ACC112 (cell line): ENCODE results near the gene MRAP2.
"Not testable (repeated sequence)": the region's sequence is repeated elsewhere in the genome, so short reads cannot be mapped to it uniquely, and the experiment has no call there.

Experiments used
- H2AFZ ChIP-seq: fragments of 200-600 bp; sonication (generic); one replicate; pipeline ENCODE4 v1.6.0; 2017; ENCODE audit warnings: antibody characterized with exemption, low read length; ENCODE audit not compliant: unreplicated experiment
- H3K27ac ChIP-seq: fragments of 200-600 bp; sonication (generic); 2 replicates; pipeline ENCODE4 v1.5.1; 2014; ENCODE audit warnings: low read depth, mild to moderate bottlenecking, antibody characterized with exemption, low read length, moderate library complexity
- H3K27me3 ChIP-seq: fragments of 200-600 bp; sonication (generic); 2 replicates; pipeline ENCODE4 v1.6.1; 2014; ENCODE audit warnings: mild to moderate bottlenecking, antibody characterized with exemption, low read length, moderate library complexity, mixed read lengths; ENCODE audit not compliant: insufficient read depth
- H3K36me3 ChIP-seq: fragments of 200-600 bp; sonication (generic); 2 replicates; pipeline ENCODE4 v1.6.1; 2016; ENCODE audit warnings: mild to moderate bottlenecking, antibody characterized with exemption, low read length, moderate library complexity, mixed read lengths; ENCODE audit not compliant: insufficient read depth
- H3K4me1 ChIP-seq: fragments of 200-600 bp; sonication (generic); one replicate; pipeline ENCODE4 v1.6.1; 2016; ENCODE audit warnings: low read length, mixed read lengths; ENCODE audit not compliant: insufficient read depth, unreplicated experiment, control insufficient read depth
- H3K4me3 ChIP-seq: fragments of 200-600 bp; sonication (generic); 2 replicates; pipeline ENCODE4 v1.5.1; 2014; ENCODE audit warnings: mild to moderate bottlenecking, low read depth, low read length
- H3K79me2 ChIP-seq: fragments of 200-600 bp; sonication (generic); one replicate; pipeline ENCODE4 v1.6.0; 2016; ENCODE audit warnings: low read length; ENCODE audit not compliant: control insufficient read depth, unreplicated experiment, insufficient read depth

MRAP2 gene

DNA sequence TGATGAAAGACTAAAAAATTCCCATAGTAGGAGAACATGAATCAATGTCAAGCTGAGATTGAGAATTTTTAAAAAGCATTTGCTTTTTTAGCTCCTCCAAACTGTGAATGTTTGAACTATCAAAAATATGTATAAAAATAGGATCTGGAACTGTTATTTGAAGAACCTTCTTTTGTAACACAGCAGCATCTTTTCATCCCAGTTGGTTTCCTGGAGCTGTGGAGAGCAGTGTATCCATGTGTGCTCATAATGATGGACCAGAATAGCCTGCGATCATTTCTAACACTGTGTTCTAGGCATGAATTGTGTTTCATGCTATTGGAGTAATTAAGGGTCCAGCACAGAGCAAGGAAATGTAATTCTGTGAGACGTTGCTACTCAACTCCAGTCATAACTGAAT lies 22.1 kb downstream of the MRAP2 start:
- Histone ChIP-seq H3K4me1 (peaks cover 12% of the 10 kb centered on the region), H2AFZ (no peak overlapping the region), H3K27ac (no peak overlapping the region), H3K4me3 (no peak overlapping the region), H3K79me2 (no peaks in the 10 kb centered on the region), H3K36me3 (no peaks in the 10 kb centered on the region), H3K27me3 (peaks cover 15% of the 10 kb centered on the region)

DNA sequence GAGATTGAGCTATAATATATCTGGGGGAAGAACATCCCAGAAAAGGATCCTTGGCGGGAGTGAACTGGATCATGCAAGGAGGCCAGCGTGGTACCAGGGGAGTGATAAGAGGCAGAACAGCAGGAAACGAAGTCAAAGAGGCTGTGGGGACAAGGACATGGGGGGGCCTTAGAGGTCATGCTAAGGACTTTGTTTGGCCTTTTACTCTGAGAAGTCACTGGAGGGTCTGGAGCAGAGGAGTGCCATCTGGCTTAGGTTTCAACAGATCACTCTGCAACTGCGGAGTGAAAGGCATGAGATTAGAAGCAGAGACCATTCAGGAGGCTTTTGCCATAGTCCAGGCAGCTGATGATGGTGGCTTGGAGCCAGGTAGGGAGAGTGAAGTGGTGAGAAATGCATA lies 24.3 kb downstream of the MRAP2 start:
- H3K27me3 ChIP-seq: peaks cover 15% of the 10 kb centered on the region
- no peak overlapping the region for H3K4me3 ChIP-seq
- no peaks in the 10 kb centered on the region for H3K36me3 ChIP-seq
- H3K4me1 ChIP-seq: no peaks in the 10 kb centered on the region
- no peak overlapping the region for H2AFZ ChIP-seq
- no peak overlapping the region for H3K27ac ChIP-seq
- H3K79me2 ChIP-seq: no peaks in the 10 kb centered on the region

DNA sequence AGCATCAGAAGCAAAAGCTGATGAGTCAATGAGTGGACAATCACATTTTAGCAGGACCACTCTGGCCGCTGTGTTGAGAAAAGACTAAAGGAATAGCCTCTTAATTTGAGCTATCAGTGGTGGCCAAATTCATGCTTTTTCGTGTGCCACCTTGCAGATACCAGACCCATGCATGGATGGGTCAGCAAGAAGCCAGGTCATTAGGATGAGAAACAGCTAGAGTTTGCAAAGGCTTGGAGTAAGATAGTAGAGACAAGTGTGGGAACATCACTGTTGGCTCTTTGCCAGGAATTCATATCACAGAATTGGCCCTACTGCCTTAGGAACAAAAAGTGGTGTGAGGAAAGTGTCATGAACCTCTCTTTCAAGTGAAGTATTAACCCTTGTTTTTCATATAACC lies 25.5 kb downstream of the MRAP2 start:
- Histone ChIP-seq H3K27ac (no peak overlapping the region), H3K27me3 (peaks cover 14% of the 10 kb centered on the region), H3K79me2 (no peaks in the 10 kb centered on the region), H3K4me3 (no peak overlapping the region), H3K36me3 (no peaks in the 10 kb centered on the region), H2AFZ (no peak overlapping the region), H3K4me1 (no peaks in the 10 kb centered on the region)

DNA sequence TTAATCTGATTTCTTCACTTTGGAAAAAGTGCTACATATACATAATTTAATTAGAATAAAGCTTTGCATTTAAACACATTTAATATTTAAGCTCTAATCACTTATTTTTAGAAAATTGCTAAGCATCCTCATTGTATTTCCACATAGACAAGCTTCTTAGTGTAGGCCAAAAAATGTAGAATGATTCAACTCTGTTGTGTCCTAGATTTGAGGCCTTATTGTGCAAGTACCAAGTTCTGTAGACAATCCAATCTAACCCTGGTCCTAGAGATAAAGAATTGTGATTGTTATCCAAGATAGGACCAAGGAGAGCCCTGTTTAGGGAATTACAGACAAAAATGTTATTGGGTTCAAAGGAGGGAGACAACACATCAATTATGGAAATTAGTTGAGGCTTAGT lies 27.6 kb downstream of the MRAP2 start:
- H3K4me1 ChIP-seq: no peaks in the 10 kb centered on the region
- no peaks in the 10 kb centered on the region for H3K36me3 ChIP-seq
- no peaks in the 10 kb centered on the region for H3K79me2 ChIP-seq
- no peak overlapping the region for H3K4me3 ChIP-seq
- no peak overlapping the region for H2AFZ ChIP-seq
- no peak overlapping the region for H3K27ac ChIP-seq
- H3K27me3 ChIP-seq: peaks cover 12% of the 10 kb centered on the region

DNA sequence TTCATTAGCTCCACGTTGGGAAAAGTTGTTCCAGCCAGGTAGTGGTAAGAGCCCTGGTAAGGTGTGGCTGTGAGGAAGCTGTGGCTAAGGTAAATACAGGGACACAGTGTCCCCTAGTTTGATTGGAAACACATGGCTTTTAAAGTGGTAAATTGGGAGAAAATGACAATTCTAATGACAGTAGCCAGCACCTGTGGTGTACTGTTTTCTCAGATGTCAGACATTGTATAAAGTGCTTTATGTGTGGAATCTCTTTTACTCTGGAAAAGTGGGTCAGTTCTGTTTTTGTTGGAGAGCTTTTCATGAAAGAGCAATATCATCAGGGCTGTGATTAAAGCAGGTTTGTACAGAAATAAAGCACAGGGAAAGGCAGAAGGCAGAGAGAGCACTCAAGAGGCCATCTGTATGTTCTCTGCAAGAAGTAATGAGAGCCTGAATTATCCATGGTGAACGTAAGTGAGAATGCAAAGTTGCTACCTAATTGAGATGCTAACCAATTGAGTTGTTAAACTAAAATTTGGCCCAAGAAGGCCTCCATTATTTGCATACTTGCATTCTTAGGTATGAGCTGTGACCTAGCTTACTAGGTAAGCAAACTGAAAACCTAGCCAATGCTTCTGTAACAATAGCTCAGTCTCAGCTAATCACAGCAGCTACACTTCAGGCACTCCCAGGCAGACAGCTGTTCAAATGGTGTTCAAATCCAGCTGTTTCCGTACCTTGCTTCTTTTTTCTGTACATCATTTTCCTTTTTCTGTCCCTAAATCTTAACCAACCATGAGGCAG lies 28.2 kb downstream of the MRAP2 start:
- H3K4me3 ChIP-seq: no peak overlapping the region
- H2AFZ ChIP-seq: no peak overlapping the region
- no peaks in the 10 kb centered on the region for H3K36me3 ChIP-seq
- no peak overlapping the region for H3K27ac ChIP-seq
- no peaks in the 10 kb centered on the region for H3K4me1 ChIP-seq
- H3K27me3 ChIP-seq: peaks cover 12% of the 10 kb centered on the region
- no peaks in the 10 kb centered on the region for H3K79me2 ChIP-seq

DNA sequence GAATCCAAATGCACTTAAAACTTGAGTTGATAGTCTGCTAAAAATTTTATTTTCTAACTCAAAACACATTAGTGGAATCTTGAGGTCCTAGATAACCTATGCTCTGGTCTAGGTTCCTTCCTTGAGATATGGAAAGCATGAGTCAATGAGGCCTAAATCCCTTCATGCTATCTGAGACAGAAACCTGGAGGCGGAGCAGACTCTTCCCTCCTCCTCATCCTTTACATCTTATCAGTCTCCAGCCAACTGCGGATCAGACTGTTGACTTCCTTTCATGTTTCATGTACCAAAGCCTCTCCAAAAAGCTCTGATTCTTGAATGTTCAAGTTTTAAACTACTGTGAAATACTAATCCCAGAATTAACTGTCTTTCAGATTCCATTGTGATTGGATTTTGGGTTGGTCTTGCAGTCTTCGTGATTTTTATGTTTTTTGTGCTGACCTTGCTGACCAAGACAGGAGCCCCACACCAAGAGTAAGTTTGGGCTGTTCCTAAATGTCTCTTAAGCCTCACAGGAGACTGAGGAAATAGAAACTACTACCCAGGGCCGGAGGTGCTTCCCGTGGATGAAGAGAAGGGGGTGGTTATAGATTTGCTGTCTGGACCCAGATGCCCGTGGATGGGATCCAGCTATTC lies 29.1 kb downstream of the MRAP2 start:
- Histone ChIP-seq H3K4me3 (no peak overlapping the region), H2AFZ (no peak overlapping the region), H3K4me1 (no peaks in the 10 kb centered on the region), H3K36me3 (no peaks in the 10 kb centered on the region), H3K79me2 (no peaks in the 10 kb centered on the region), H3K27me3 (peaks cover 12% of the 10 kb centered on the region; the same call in 1 of the 2 replicates), H3K27ac (no peak overlapping the region)

DNA sequence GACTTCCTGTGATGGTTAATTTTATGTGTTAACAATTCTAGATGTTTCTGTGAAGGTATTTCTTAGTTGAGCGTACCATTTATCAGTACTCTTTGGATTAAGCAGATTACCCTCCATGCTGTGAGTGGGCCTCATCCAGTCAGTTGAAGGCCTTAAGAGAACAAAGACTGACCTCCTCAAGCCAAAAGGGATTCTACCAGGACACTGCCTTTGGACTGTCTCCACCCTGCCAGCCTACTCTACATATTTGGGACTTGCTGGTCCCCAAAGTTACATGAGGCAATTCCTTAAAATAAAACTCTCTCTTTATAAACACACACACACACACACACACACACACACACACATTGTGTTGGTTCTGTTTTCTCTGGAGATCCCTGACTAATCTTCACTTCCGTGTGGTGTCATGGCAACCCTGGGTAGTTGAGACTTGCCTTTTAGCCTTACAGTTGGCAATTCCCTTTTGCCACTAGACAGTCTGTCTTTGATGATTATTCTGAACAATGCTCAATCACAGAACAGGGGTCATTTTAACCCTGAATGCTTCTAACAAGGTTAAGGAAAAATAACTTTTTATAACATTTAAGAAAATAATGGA lies 32.2 kb downstream of the MRAP2 start:
- Histone ChIP-seq H3K27ac (no peak overlapping the region), H3K4me3 (no peak overlapping the region), H3K27me3 (no peaks in the 10 kb centered on the region), H3K4me1 (no peaks in the 10 kb centered on the region), H2AFZ (no peak overlapping the region), H3K36me3 (no peaks in the 10 kb centered on the region), H3K79me2 (no peaks in the 10 kb centered on the region)

DNA sequence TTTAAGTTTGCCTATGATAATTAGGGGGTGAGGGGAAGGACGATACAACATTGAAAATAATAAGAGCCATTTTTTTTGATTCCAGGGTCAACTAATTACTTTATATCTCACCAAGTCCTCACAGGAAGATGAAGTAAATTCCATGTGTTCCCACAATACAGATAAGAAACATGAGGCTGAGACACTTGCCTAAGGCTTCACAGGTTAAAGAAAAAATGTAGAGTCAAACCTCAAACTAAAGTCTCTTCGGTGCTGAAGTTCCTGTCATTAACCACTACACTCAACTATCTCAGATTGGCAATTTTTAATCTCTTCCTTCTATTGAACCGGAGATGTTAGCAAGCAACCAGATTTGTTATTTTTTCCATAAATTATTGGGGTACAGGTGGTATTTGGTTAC lies 33.0 kb downstream of the MRAP2 start:
- Histone ChIP-seq H2AFZ (no peak overlapping the region), H3K27me3 (no peaks in the 10 kb centered on the region), H3K4me1 (no peaks in the 10 kb centered on the region), H3K79me2 (no peaks in the 10 kb centered on the region), H3K36me3 (no peaks in the 10 kb centered on the region), H3K4me3 (no peak overlapping the region), H3K27ac (no peak overlapping the region)

DNA sequence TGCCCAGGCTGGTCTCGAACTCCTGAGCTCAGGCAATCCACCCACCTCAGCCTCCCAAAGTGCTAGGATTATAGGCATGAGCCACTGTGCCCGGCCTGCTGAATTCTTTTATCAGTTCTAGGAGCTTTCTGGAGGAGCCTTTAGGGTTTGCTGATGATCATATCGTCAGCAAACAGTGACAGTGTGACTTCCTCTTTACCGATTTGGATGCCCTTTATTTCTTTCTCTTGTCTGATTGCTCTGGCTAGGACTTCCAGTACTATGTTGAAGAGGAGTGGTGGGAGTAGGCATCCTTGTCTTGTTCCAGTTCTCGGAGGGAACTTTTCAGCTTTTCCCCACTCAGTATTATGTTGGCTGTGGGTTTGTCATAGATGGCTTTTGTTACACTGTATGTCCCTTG lies 35.3 kb downstream of the MRAP2 start:
- not testable (repeated sequence) for H2AFZ ChIP-seq, H3K4me3 ChIP-seq, H3K27ac ChIP-seq

DNA sequence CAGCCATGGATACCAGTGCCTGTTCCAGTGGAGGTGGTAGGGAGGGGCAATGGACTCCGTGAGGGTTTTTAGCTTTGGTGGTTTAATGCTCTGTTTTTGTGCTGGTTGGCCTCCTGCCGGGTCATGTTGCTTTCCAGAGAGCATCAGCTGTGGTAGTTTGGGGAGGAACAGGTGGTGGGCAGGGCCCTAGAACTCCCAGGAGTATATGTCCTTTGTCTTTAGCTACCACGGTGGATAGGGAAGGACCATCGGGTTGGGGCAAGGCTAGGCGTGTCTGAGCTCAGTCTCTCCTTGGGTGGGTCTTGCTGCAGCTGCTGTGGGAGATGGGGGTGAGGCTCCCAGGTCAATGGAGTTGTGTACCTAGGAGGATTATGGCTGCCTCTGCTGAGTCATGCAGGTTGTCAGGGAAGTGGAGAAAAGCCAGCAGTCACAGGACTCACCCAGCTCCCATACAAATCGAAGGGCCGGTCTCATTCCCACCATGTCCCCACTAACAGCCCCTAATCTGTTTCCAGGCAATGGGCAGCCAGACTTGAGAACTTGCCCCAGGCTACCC lies 38.9 kb downstream of the MRAP2 start:
- no peak overlapping the region for H3K27ac ChIP-seq
- no peaks in the 10 kb centered on the region for H3K36me3 ChIP-seq
- no peaks in the 10 kb centered on the region for H3K79me2 ChIP-seq
- H2AFZ ChIP-seq: no peak overlapping the region
- no peaks in the 10 kb centered on the region for H3K27me3 ChIP-seq
- no peak overlapping the region for H3K4me3 ChIP-seq
- no peaks in the 10 kb centered on the region for H3K4me1 ChIP-seq

More for the DNA sequence above, 35.3 kb downstream of the MRAP2 start:
- not testable (repeated sequence) for H3K27me3 ChIP-seq, H3K79me2 ChIP-seq, H3K36me3 ChIP-seq, H3K4me1 ChIP-seq
